Muscle of leg (tissue), 11 donors: Measurements from ENCODE around the gene RAD51B. TPM values are rescaled to one million over a fixed set of nuclear protein-coding genes. Genes with fewer than 3 reads are reported as not detected.

ENCODE experiments used
- DNase-seq: peaks from one replicate; pipeline ENCODE4 v3.0.0; 2013
- H3K27ac ChIP-seq: one replicate; pipeline ENCODE4 v1.5.1; 2013; ENCODE audit warnings: mild to moderate bottlenecking, low read length, control low read depth
- H3K27me3 ChIP-seq: one replicate; pipeline ENCODE4 v1.6.1; 2013; ENCODE audit warnings: low read length; ENCODE audit not compliant: control insufficient read depth, insufficient read depth
- H3K36me3 ChIP-seq: one replicate; pipeline ENCODE4 v1.6.1; 2013; ENCODE audit warnings: low read length; ENCODE audit not compliant: control insufficient read depth, insufficient read depth
- H3K4me1 ChIP-seq: one replicate; pipeline ENCODE4 v1.6.1; 2013; ENCODE audit warnings: low read length; ENCODE audit not compliant: control insufficient read depth, insufficient read depth
- H3K4me3 ChIP-seq: one replicate; pipeline ENCODE4 v1.5.1; 2013; ENCODE audit warnings: low read length, control low read depth
- H3K9me3 ChIP-seq: replicated peaks from 2 replicates; pipeline ENCODE4 v1.6.1; 2013; ENCODE audit warnings: low read depth, low read length; ENCODE audit not compliant: control insufficient read depth
- WGBS: methylation state at CpG from one replicate; pipeline ENCODE4 v1.1.5; 2013; ENCODE audit warnings: missing lambda C conversion rate; ENCODE audit not compliant: insufficient coverage; 5-methylcytosine and 5-hydroxymethylcytosine counted together
- polyA plus RNA-seq, 8 donors: library from polyadenylated mRNA; unstranded; fragments of 120-200 nt; gene quantifications; one replicate each; pipeline versions ENCODE4 v1.2.1 to v1.2.3, GENCODE V29; 2013; ENCODE audit warnings: inconsistent platforms in 1 of 8, low replicate concordance in 1 of 8; ENCODE audit not compliant: insufficient read length in 8 of 8, insufficient read depth in 1 of 8
- total RNA-seq: library from RNA; stranded (reverse); fragments of 120-200 nt; gene quantifications from one replicate; pipeline ENCODE4 v1.2.4, GENCODE V29; 2013

RAD51B gene
- total and polyA plus RNA-seq, 9 donors = 6.0 to 16.5 (median 7.2) TPM

- peak overlapping the region; percentile 57 for H3K27ac ChIP-seq
Observed at GRCh38 chr14:68402525-68403101, 583.0 kb downstream of the RAD51B start.

GRCh38 chr14:68403191-68404145 lies 583.9 kb downstream of the RAD51B start:
- Histone ChIP-seq H3K4me1 (peaks cover 29% of the 10 kb centered on the region), H3K27me3 (no peaks in the 10 kb centered on the region), H3K4me3 (no peak overlapping the region), H3K36me3 (no peaks in the 10 kb centered on the region), H3K27ac (peak overlapping the region; percentile 13), H3K9me3 (no peaks in the 10 kb centered on the region)
- DNase-seq = no peak
- WGBS = no CpG with 5 or more reads among the region's 4 CpGs

More at GRCh38 chr14:68402525-68403101, 583.0 kb downstream of the RAD51B start:
- no peak for DNase-seq
- Histone ChIP-seq H3K9me3 (no peaks in the 10 kb centered on the region), H3K4me3 (no peak overlapping the region), H3K4me1 (peaks cover 37% of the 10 kb centered on the region), H3K36me3 (no peaks in the 10 kb centered on the region), H3K27me3 (no peaks in the 10 kb centered on the region)
- WGBS = 100% methylated on average over 3 of the region's 7 CpGs

- WGBS = no CpG with 5 or more reads among the region's 1 CpG
- Histone ChIP-seq H3K27ac (no peak overlapping the region), H3K4me1 (peaks cover 29% of the 10 kb centered on the region), H3K9me3 (no peaks in the 10 kb centered on the region), H3K4me3 (no peak overlapping the region), H3K27me3 (no peaks in the 10 kb centered on the region), H3K36me3 (no peaks in the 10 kb centered on the region)
- no peak for DNase-seq
Observed at GRCh38 chr14:68404146-68404527, 584.6 kb downstream of the RAD51B start.

GRCh38 chr14:68404652-68405183 lies 585.1 kb downstream of the RAD51B start:
- H3K4me1 ChIP-seq = peaks cover 31% of the 10 kb centered on the region
- DNase-seq = no peak

GRCh38 chr14:68405961-68406360 lies 586.4 kb downstream of the RAD51B start:
- peaks cover 24% of the 10 kb centered on the region for H3K4me1 ChIP-seq
- H3K27me3 ChIP-seq = no peaks in the 10 kb centered on the region
- H3K4me3 ChIP-seq = no peak overlapping the region
- no peaks in the 10 kb centered on the region for H3K36me3 ChIP-seq
- DNase-seq = no peak
- H3K9me3 ChIP-seq = no peaks in the 10 kb centered on the region
- no peak overlapping the region for H3K27ac ChIP-seq
- WGBS = no CpG with 5 or more reads among the region's 1 CpG

More at GRCh38 chr14:68404652-68405183, 585.1 kb downstream of the RAD51B start:
- Histone ChIP-seq H3K27me3 (no peaks in the 10 kb centered on the region), H3K36me3 (no peaks in the 10 kb centered on the region), H3K4me3 (no peak overlapping the region), H3K9me3 (no peaks in the 10 kb centered on the region), H3K27ac (no peak overlapping the region)
- 83% methylated on average over 1 of the region's 5 CpGs for WGBS

GRCh38 chr14:68407285-68407684 lies 587.7 kb downstream of the RAD51B start:
- H3K27me3 ChIP-seq = no peaks in the 10 kb centered on the region
- H3K36me3 ChIP-seq = no peaks in the 10 kb centered on the region
- DNase-seq = no peak
- peaks cover 15% of the 10 kb centered on the region for H3K4me1 ChIP-seq
- no peak overlapping the region for H3K4me3 ChIP-seq
- no peaks in the 10 kb centered on the region for H3K9me3 ChIP-seq
- no CpG with 5 or more reads among the region's 1 CpG for WGBS
- no peak overlapping the region for H3K27ac ChIP-seq

- H3K27ac ChIP-seq = no peak overlapping the region
- H3K27me3 ChIP-seq = no peaks in the 10 kb centered on the region
- WGBS = 86% methylated on average over 1 of the region's 1 CpG
- peaks cover 9% of the 10 kb centered on the region for H3K4me1 ChIP-seq
- no peak overlapping the region for H3K4me3 ChIP-seq
- DNase-seq = no peak
- H3K9me3 ChIP-seq = no peaks in the 10 kb centered on the region
- H3K36me3 ChIP-seq = no peaks in the 10 kb centered on the region
Observed at GRCh38 chr14:68407825-68408224, 588.2 kb downstream of the RAD51B start.

GRCh38 chr14:68408680-68409079 lies 589.1 kb downstream of the RAD51B start:
- H3K36me3 ChIP-seq = no peaks in the 10 kb centered on the region
- DNase-seq = no peak
- H3K9me3 ChIP-seq = no peaks in the 10 kb centered on the region
- H3K4me3 ChIP-seq = no peak overlapping the region
- no peak overlapping the region for H3K27ac ChIP-seq
- no CpG with 5 or more reads among the region's 4 CpGs for WGBS
- H3K4me1 ChIP-seq = peaks cover 6% of the 10 kb centered on the region
- no peaks in the 10 kb centered on the region for H3K27me3 ChIP-seq

GRCh38 chr14:68409387-68409786 lies 589.8 kb downstream of the RAD51B start:
- no peaks in the 10 kb centered on the region for H3K36me3 ChIP-seq
- no peak overlapping the region for H3K27ac ChIP-seq
- no peak overlapping the region for H3K4me3 ChIP-seq
- no peaks in the 10 kb centered on the region for H3K27me3 ChIP-seq
- H3K9me3 ChIP-seq = no peaks in the 10 kb centered on the region
- peaks cover 6% of the 10 kb centered on the region for H3K4me1 ChIP-seq
- peak; percentile 49 for DNase-seq
